HG03520 (cell line): ENCODE data around the gene CD4.
"Not testable (repeated sequence)": the region's sequence is repeated elsewhere in the genome, so short reads cannot be mapped to it uniquely, and the experiment has no call there.

Experiments
- ATAC-seq: cut with Tn5 transposase; IDR thresholded peaks from one replicate; pipeline ENCODE4 v1.9.1; 2021; ENCODE audit warnings: mild to moderate bottlenecking, moderate library complexity; ENCODE audit not compliant: unreplicated experiment

The CD4 gene

GRCh38 chr12:6866163-6866919 lies 77.0 kb downstream of the CD4 start:
- no peak for ATAC-seq

GRCh38 chr12:6866920-6867412 lies 77.6 kb downstream of the CD4 start:
- ATAC-seq = no peak

- ATAC-seq = peak; percentile 54
Observed at GRCh38 chr12:6867413-6868210, 78.3 kb downstream of the CD4 start, which contains the start of gene TPI1. TPI1 (plus strand) TSS chr12:6867531; CDS start chr12:6867567, 36 bp downstream.

GRCh38 chr12:6868211-6869048 lies 79.1 kb downstream of the CD4 start:
- ATAC-seq = no peak

- ATAC-seq = no peak
Observed at GRCh38 chr12:6869049-6870021, 80.0 kb downstream of the CD4 start.

GRCh38 chr12:6870304-6870703 lies 81.0 kb downstream of the CD4 start:
- not testable (repeated sequence) for ATAC-seq
